PC-9 (cell line): Measurements from ENCODE around the gene ID2. TPM values are rescaled to one million over a fixed set of nuclear protein-coding genes. Genes with fewer than 3 reads are reported as not detected.

Experiments used
- BruUV-seq: library from RNA; stranded (reverse); fragments of 400-500 nt; replicated peaks from 2 replicates; lab custom pipeline; 2021; lab: Mats Ljungman, UMichigan
- CTCF ChIA-PET: fragments of 300-600 bp; sonication (Branson Sonifier 250); formaldehyde crosslinking; loops from one replicate; lab custom pipeline; 2022; ENCODE audit warnings: antibody characterized with exemption; lab: Charles Lee
- POLR2A ChIA-PET: fragments of 300-600 bp; sonication (Branson Sonifier 250); formaldehyde crosslinking; loops from one replicate; lab custom pipeline; 2022; ENCODE audit warnings: antibody characterized with exemption; ENCODE audit not compliant: unreplicated experiment; lab: Charles Lee
- DNase-seq, 2 experiments: peaks; one replicate each; pipeline versions ENCODE4 v3.0.0 to v3.0.0-alpha.2; 2015 to 2022; ENCODE audit warnings: mixed read lengths in 1 of 2
- H2AFZ ChIP-seq: fragments of 200-600 bp; sonication (generic); 2 replicates; pipeline ENCODE4 v1.8.1; 2017; ENCODE audit warnings: antibody characterized with exemption
- H3F3A ChIP-seq: fragments of 200-600 bp; sonication (generic); 2 replicates; pipeline ENCODE4 v1.8.1; 2017; ENCODE audit warnings: antibody characterized with exemption, mild to moderate bottlenecking, low read depth; ENCODE audit not compliant: insufficient read depth
- H3K27ac ChIP-seq: fragments of 200-600 bp; sonication (generic); 2 replicates; pipeline ENCODE4 v1.6.1; 2016; ENCODE audit warnings: mixed run types
- H3K27me3 ChIP-seq: fragments of 200-600 bp; sonication (generic); 2 replicates; pipeline ENCODE4 v1.6.1; 2016; ENCODE audit warnings: low read depth, mixed run types; ENCODE audit not compliant: insufficient read depth
- H3K36me3 ChIP-seq: fragments of 200-600 bp; sonication (generic); 2 replicates; pipeline ENCODE4 v1.6.1; 2016; ENCODE audit warnings: low read depth, mixed run types
- H3K4me1 ChIP-seq: fragments of 200-600 bp; sonication (generic); replicated peaks from 2 replicates; pipeline ENCODE4 v1.6.1; 2016; ENCODE audit warnings: mixed run types; ENCODE audit not compliant: insufficient read depth
- H3K4me2 ChIP-seq: fragments of 200-600 bp; sonication (generic); 2 replicates; pipeline ENCODE4 v1.6.1; 2017; ENCODE audit warnings: mixed run types
- H3K4me3 ChIP-seq: fragments of 200-600 bp; sonication (generic); 2 replicates; pipeline ENCODE4 v1.6.1; 2016; ENCODE audit warnings: mixed run types
- H3K79me2 ChIP-seq: fragments of 200-600 bp; sonication (generic); 2 replicates; pipeline ENCODE4 v1.6.1; 2017; ENCODE audit warnings: low read depth, mixed run types
- H3K9me2 ChIP-seq: fragments of 200-600 bp; sonication (generic); 2 replicates; pipeline ENCODE4 v1.8.1; 2017; ENCODE audit warnings: mild to moderate bottlenecking; ENCODE audit not compliant: insufficient read depth
- H3K9me3 ChIP-seq: fragments of 200-600 bp; sonication (generic); 2 replicates; pipeline ENCODE4 v1.8.1; 2016; ENCODE audit warnings: low read depth; ENCODE audit not compliant: insufficient read depth
- H4K20me1 ChIP-seq: fragments of 200-600 bp; sonication (generic); 2 replicates; pipeline ENCODE4 v1.8.1; 2017; ENCODE audit not compliant: insufficient read depth
- EZH2 ChIP-seq: fragments of 200-600 bp; sonication (generic); IDR thresholded peaks from 2 replicates; pipeline ENCODE4 v1.8.0; 2017; ENCODE audit warnings: antibody characterized with exemption, low read depth
- intact Hi-C: fragments of 100-400 bp; cut with micrococcal nuclease; formaldehyde crosslinking; loops from one replicate; pipeline ENCODE4 v1.10.0; 2022; ENCODE audit not compliant: unreplicated experiment
- total RNA-seq: library from RNA; stranded (reverse); gene quantifications from 2 replicates; pipeline ENCODE4 v1.2.3, GENCODE V29; 2021
- TF ChIP-seq, protein P1 (sequence below): fragments of 200-600 bp; sonication (generic); conservative IDR thresholded peaks from 2 replicates; pipeline ENCODE4 v1.6.1; 2017; ENCODE audit warnings: mixed run types, antibody characterized with exemption, mild to moderate bottlenecking, moderate library complexity

The ID2 gene
- total RNA-seq, 1 experiment from 2014 or later: 0.61 TPM

DNA sequence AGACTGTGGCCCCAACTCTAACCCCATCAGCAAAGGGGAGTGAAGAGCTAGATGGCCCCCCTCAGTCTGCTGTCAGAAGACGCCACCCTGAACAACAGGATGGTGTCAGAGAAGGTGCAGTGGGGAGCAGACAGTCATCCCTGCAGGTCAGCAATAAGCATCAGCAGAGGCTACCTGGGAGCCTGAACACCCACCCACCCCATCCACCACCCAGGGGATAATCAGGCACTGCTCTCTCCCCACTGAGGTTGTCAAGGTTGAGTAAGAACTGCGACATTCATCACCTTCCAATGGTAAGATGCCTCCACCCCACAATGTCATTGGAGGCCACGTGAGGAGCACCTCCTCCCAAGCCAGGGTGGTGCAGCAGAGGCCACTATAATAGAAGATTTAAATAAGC, 8.5 kb upstream of the ID2 start:
- Histone ChIP-seq H2AFZ (no peak overlapping the region), H4K20me1 (no peaks in the 10 kb centered on the region), H3K9me2 (no peaks in the 10 kb centered on the region), H3K4me3 (no peak overlapping the region), H3K27me3 (peaks cover 78% of the 10 kb centered on the region), H3K79me2 (no peaks in the 10 kb centered on the region), H3K9me3 (no peaks in the 10 kb centered on the region), H3K4me2 (no peak overlapping the region), H3F3A (no peaks in the 10 kb centered on the region), H3K4me1 (no peaks in the 10 kb centered on the region), H3K36me3 (no peaks in the 10 kb centered on the region), H3K27ac (no peak overlapping the region)
- CTCF ChIA-PET: no interaction called here
- no TSS peak for BruUV-seq
- POLR2A ChIA-PET: no interaction called here
- DNase-seq: no peak
- TF ChIP-seq, protein P1, sequence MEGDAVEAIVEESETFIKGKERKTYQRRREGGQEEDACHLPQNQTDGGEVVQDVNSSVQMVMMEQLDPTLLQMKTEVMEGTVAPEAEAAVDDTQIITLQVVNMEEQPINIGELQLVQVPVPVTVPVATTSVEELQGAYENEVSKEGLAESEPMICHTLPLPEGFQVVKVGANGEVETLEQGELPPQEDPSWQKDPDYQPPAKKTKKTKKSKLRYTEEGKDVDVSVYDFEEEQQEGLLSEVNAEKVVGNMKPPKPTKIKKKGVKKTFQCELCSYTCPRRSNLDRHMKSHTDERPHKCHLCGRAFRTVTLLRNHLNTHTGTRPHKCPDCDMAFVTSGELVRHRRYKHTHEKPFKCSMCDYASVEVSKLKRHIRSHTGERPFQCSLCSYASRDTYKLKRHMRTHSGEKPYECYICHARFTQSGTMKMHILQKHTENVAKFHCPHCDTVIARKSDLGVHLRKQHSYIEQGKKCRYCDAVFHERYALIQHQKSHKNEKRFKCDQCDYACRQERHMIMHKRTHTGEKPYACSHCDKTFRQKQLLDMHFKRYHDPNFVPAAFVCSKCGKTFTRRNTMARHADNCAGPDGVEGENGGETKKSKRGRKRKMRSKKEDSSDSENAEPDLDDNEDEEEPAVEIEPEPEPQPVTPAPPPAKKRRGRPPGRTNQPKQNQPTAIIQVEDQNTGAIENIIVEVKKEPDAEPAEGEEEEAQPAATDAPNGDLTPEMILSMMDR: no peak
- TF ChIP-seq EZH2: no peak
- intact Hi-C loops: no loop called here

DNA sequence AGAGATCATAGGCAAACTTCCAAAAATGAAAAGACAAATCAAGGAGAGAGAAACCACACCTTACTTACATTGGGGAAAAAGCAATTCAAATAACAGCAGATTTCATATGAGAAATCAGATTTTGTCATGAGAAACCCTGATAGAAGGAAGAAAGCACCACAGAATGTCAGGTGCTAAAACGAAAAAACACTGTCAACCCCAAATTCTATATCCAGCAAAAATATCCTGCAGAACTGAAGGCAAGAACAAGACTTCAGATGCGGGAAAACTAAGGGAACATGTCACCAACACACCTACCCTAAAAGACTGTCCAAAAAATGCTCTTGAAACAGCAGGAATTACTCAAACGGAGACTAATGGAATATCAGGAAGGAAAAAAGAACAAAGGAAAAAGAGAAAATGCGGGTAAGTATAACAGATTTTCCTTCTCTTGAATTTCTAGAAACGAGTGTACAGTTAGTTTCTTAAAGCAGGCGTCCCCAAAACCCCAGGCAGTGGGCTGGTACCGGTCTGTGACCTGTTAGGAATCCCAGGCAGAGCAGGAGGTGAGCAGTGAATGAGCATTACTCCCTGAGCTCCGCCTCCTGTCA, 7.3 kb upstream of the ID2 start:
- no peak overlapping the region for H3K27ac ChIP-seq
- CTCF ChIA-PET: no interaction called here
- intact Hi-C loops: no loop called here
- DNase-seq: no peak
- no peaks in the 10 kb centered on the region for H3K79me2 ChIP-seq
- BruUV-seq: no TSS peak
- H3K9me3 ChIP-seq: no peaks in the 10 kb centered on the region
- TF ChIP-seq, protein P1: no peak
- TF ChIP-seq EZH2: no peak
- H4K20me1 ChIP-seq: no peaks in the 10 kb centered on the region
- no peak overlapping the region for H3K4me3 ChIP-seq
- peaks cover 78% of the 10 kb centered on the region for H3K27me3 ChIP-seq
- H2AFZ ChIP-seq: no peak overlapping the region
- no peaks in the 10 kb centered on the region for H3F3A ChIP-seq
- H3K4me1 ChIP-seq: no peaks in the 10 kb centered on the region
- POLR2A ChIA-PET: no interaction called here
- H3K4me2 ChIP-seq: no peak overlapping the region
- H3K9me2 ChIP-seq: no peaks in the 10 kb centered on the region
- no peaks in the 10 kb centered on the region for H3K36me3 ChIP-seq

DNA sequence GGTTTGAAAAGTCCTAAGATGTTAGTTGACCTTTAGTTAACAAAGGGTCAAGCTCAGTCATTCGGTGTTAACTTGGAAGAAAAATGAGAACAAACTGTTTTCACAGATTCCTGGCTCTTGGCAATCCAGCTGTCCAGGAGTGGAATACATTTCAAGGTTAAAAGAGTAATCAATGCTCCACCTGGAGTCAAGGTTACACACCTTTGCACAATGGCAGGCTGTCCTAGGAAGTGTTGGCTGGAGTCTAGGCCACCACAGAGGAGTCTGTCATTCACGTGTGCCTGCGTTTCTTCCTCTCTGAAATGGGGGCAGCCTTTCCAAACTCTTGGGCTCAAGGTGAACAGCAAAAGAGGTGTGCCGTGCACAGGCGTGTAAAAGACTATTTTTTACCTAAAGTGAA, 6.3 kb upstream of the ID2 start:
- Histone ChIP-seq H3K9me3 (no peaks in the 10 kb centered on the region), H2AFZ (no peak overlapping the region), H3F3A (no peaks in the 10 kb centered on the region), H3K27me3 (peaks cover 76% of the 10 kb centered on the region), H3K36me3 (no peaks in the 10 kb centered on the region), H3K79me2 (no peaks in the 10 kb centered on the region), H3K9me2 (no peaks in the 10 kb centered on the region), H3K4me1 (no peaks in the 10 kb centered on the region), H3K27ac (no peak overlapping the region), H4K20me1 (no peaks in the 10 kb centered on the region), H3K4me3 (no peak overlapping the region), H3K4me2 (no peak overlapping the region)
- TF ChIP-seq, protein P1: no peak
- no peak for TF ChIP-seq EZH2
- ChIA-PET CTCF (no interaction called here), POLR2A (no interaction called here)
- no peak for DNase-seq
- BruUV-seq: no TSS peak
- intact Hi-C loops: no loop called here
